A673 (cell line): ENCODE results near the gene HRH3.

ENCODE experiments used
- CTCF ChIP-seq: fragments of 300-800, 200-600 bp; sonication (generic); conservative IDR thresholded peaks from 2 replicates; pipeline ENCODE4 v1.5.1; 2017; ENCODE audit warnings: low read depth, mild to moderate bottlenecking, antibody characterized with exemption, low read length, moderate library complexity, mixed read lengths
- EZH2 ChIP-seq: fragments of 200-600 bp; sonication (generic); IDR thresholded peaks from 2 replicates; pipeline ENCODE4 v1.6.1; 2017; ENCODE audit warnings: borderline replicate concordance, low read depth, mild to moderate bottlenecking, mixed read lengths, antibody characterized with exemption, low read length; ENCODE audit not compliant: poor library complexity, severe bottlenecking

GRCh38 chr20:62219101-62219991 lies 732 bp downstream of the HRH3 start:
- no peak for TF ChIP-seq CTCF
- TF ChIP-seq EZH2, result peak; percentile 85
